GM12878 (cell line): ENCODE results near the gene MPC1. TPM values are rescaled to one million over a fixed set of nuclear protein-coding genes. Genes with fewer than 3 reads are reported as not detected.

Source experiments
- ATAC-seq: fragments of 200-7000 bp; cut with Tn5 transposase; 3 replicates; pipeline ENCODE4 v1.9.1; 2020; ENCODE audit warnings: mild to moderate bottlenecking, moderate library complexity
- BruUV-seq: library from RNA; stranded (reverse); fragments of 400-500 nt; replicated peaks from 2 replicates; lab custom pipeline; 2021; lab: Mats Ljungman, UMichigan
- CTCF ChIA-PET: fragments of 300-600 bp; sonication (Branson Sonifier 250); formaldehyde crosslinking; extraction: SDS; loops from one replicate; lab custom pipeline; 2021; ENCODE audit warnings: inconsistent platforms; lab: Yijun Ruan, JAX
- POLR2A ChIA-PET: fragments of 350-600 bp; formaldehyde crosslinking; extraction: SDS; loops from one replicate; lab custom pipeline; 2021; ENCODE audit warnings: inconsistent platforms; lab: Charles Lee
- RAD21 ChIA-PET: fragments of 300-600 bp; sonication (Branson Sonifier 250); formaldehyde crosslinking; loops from one replicate; lab custom pipeline; 2023; ENCODE audit warnings: antibody characterized with exemption; ENCODE audit not compliant: unreplicated experiment; lab: Charles Lee
- SMC1A ChIA-PET: fragments of 300-600 bp; sonication (Branson Sonifier 250); formaldehyde crosslinking; loops from one replicate; lab custom pipeline; 2023; ENCODE audit not compliant: unreplicated experiment, uncharacterized antibody; lab: Charles Lee
- DNase-seq: peaks from one replicate; pipeline ENCODE4 v3.0.0-alpha.2; 2011; ENCODE audit warnings: low read depth, low spot score
- FAIRE-seq: peaks from 3 replicates; lab custom pipeline; 2011; peaks lifted over from hg19 to GRCh38; lab: Jason Lieb, UNC
- H2AFZ ChIP-seq: 2 replicates; pipeline ENCODE4 v1.6.0; 2011; ENCODE audit warnings: low read depth, low read length, control low read depth; ENCODE audit not compliant: control insufficient read depth
- H3K27ac ChIP-seq: 2 replicates; pipeline ENCODE4 v1.5.1; 2011; ENCODE audit warnings: control low read depth; ENCODE audit not compliant: control insufficient read depth, insufficient read depth
- H3K27me3 ChIP-seq, 2 experiments: replicated peaks in 1 of 2; 2 replicates each; pipeline versions ENCODE4 v1.6.0 to v1.6.1; 2011; ENCODE audit warnings: low read length in 1 of 2; ENCODE audit not compliant: control insufficient read depth in 2 of 2, insufficient read depth in 2 of 2
- H3K36me3 ChIP-seq, 2 experiments: 2 replicates each; pipeline ENCODE4 v1.5.1; 2011; ENCODE audit warnings: low read length in 1 of 2; ENCODE audit not compliant: control insufficient read depth in 2 of 2, insufficient read depth in 2 of 2
- H3K4me1 ChIP-seq: 2 replicates; pipeline ENCODE4 v1.6.1; 2011; ENCODE audit warnings: mild to moderate bottlenecking, low read length, moderate library complexity, mixed read lengths; ENCODE audit not compliant: control insufficient read depth, insufficient read depth
- H3K4me2 ChIP-seq: 2 replicates; pipeline ENCODE4 v1.6.0; 2011; ENCODE audit warnings: control low read depth; ENCODE audit not compliant: control insufficient read depth, insufficient read depth
- H3K4me3 ChIP-seq: fragments of 200-600 bp; sonication (generic); 2 replicates; pipeline ENCODE4 v1.5.1; 2016
- H3K79me2 ChIP-seq: 2 replicates; pipeline ENCODE4 v1.6.0; 2011; ENCODE audit warnings: low read length; ENCODE audit not compliant: control insufficient read depth, insufficient read depth
- H3K9ac ChIP-seq: 2 replicates; pipeline ENCODE4 v1.8.0; 2011; ENCODE audit warnings: low read length, control low read depth, mixed read lengths; ENCODE audit not compliant: control insufficient read depth, insufficient read depth
- H3K9me3 ChIP-seq: replicated peaks from 3 replicates; pipeline ENCODE4 v1.5.1; 2011; ENCODE audit warnings: mild to moderate bottlenecking, low read length; ENCODE audit not compliant: control insufficient read depth, insufficient read depth
- H4K20me1 ChIP-seq: 2 replicates; pipeline ENCODE4 v1.6.0; 2011; ENCODE audit not compliant: control insufficient read depth, insufficient read depth
- MAX ChIP-seq: IDR thresholded peaks from 2 replicates; pipeline ENCODE4 v1.6.1; 2012; ENCODE audit warnings: low read depth, low read length, improper control_type of control experiment
- NFIC ChIP-seq: IDR thresholded peaks from 2 replicates; pipeline ENCODE4 v1.6.1; 2012; ENCODE audit warnings: low read depth, mild to moderate bottlenecking, inconsistent platforms, low read length, moderate library complexity
- PRDM15 ChIP-seq: fragments of 450-650 bp; formaldehyde crosslinking; IDR thresholded peaks from 2 replicates; pipeline ENCODE4 v1.4.0; 2020; ENCODE audit warnings: mild to moderate bottlenecking, moderate library complexity
- RUNX3 ChIP-seq: IDR thresholded peaks from 2 replicates; pipeline ENCODE4 v1.6.1; 2012; ENCODE audit warnings: low read length, inconsistent platforms
- SIN3A ChIP-seq: IDR thresholded peaks from 2 replicates; pipeline ENCODE4 v1.6.1; 2012; ENCODE audit warnings: low read depth, low read length, improper control_type of control experiment
- SPI1 ChIP-seq: IDR thresholded peaks from 2 replicates; pipeline ENCODE4 v1.6.1; 2011; ENCODE audit warnings: low read depth, mild to moderate bottlenecking, low read length, moderate library complexity, borderline replicate concordance; ENCODE audit not compliant: insufficient read depth
- SRF ChIP-seq, 2 experiments: IDR thresholded peaks; 2 replicates each; pipeline ENCODE4 v1.6.1; 2011; ENCODE audit warnings: low read depth in 2 of 2, low read length in 2 of 2, mild to moderate bottlenecking in 1 of 2, moderate library complexity in 1 of 2
- TCF12 ChIP-seq: IDR thresholded peaks from 2 replicates; pipeline ENCODE4 v1.6.1; 2011; ENCODE audit warnings: low read depth, mild to moderate bottlenecking, low read length
- WRNIP1 ChIP-seq: IDR thresholded peaks from 2 replicates; pipeline ENCODE4 v1.6.1; 2011; ENCODE audit warnings: low read depth, low read length, improper control_type of control experiment, borderline replicate concordance
- YBX1 ChIP-seq: fragments of 450-650 bp; IDR thresholded peaks from 2 replicates; pipeline ENCODE4 v1.6.1; 2016; ENCODE audit warnings: antibody characterized with exemption
- ZBTB4 ChIP-seq: fragments of 450-650 bp; formaldehyde crosslinking; IDR thresholded peaks from 2 replicates; pipeline ENCODE4 v1.4.0; 2022; ENCODE audit warnings: mild to moderate bottlenecking, moderate library complexity
- ZBTB40 ChIP-seq: fragments of 450-650 bp; IDR thresholded peaks from 2 replicates; pipeline ENCODE4 v1.6.1; 2016; ENCODE audit warnings: mild to moderate bottlenecking, moderate library complexity, borderline replicate concordance
- WGBS: methylation state at CpG from one replicate; pipeline ENCODE4 v1.1.6; 2016; ENCODE audit warnings: low lambda C conversion rate; ENCODE audit not compliant: insufficient replicate concordance, insufficient coverage; ENCODE audit errors: missing lambda C conversion rate; 5-methylcytosine and 5-hydroxymethylcytosine counted together
- in situ Hi-C: fragments of 300-500 bp; cut with MboI; formaldehyde crosslinking; loops from 9 replicates; pipeline ENCODE4 v1.14.3; 2018; ENCODE audit warnings: mixed read lengths
- intact Hi-C: fragments of 100-400 bp; cut with micrococcal nuclease; formaldehyde crosslinking; loops from one replicate; pipeline ENCODE4 v1.14.2; 2022; ENCODE audit not compliant: unreplicated experiment
- polyA plus RNA-seq, 11 experiments: library from polyadenylated mRNA; depleted of rRNA in 4 of 11; unstranded in 6 of 11; stranded (reverse) in 5 of 11; fragments of >200 nt; fragmentation: Nextera tagmentation in 4 of 11; fragmentation: Illumina TruSeq in 1 of 11; extraction: Ambion mirVana in 4 of 11; extraction: Trizol in 1 of 11; gene quantifications; 1 replicate in 1 of 11; 2 replicates in 10 of 11; pipeline versions ENCODE4 v1.2.1 to v1.2.3, GENCODE V29; 2011 to 2016; ENCODE audit warnings: inconsistent platforms in 2 of 11, missing spikeins in 2 of 11, low read depth in 1 of 11
- total RNA-seq, 4 experiments: library from RNA; depleted of rRNA in 3 of 4; stranded (reverse); fragments of >200 nt in 3 of 4; fragmentation: Illumina TruSeq in 1 of 4; extraction: Trizol in 1 of 4; gene quantifications; 2 replicates each; pipeline versions ENCODE4 v1.2.1 to v1.2.3, GENCODE V29; 2013 to 2021

Gene MPC1
- total and polyA plus RNA-seq, 10 of the 15 experiments (the other 5 are each of a cell fraction or from before 2014, with no cell fraction given), result 53.2 to 177 (median 78.8) TPM

- FAIRE-seq (no peak), DNase-seq (no peak), ATAC-seq (no peak)
- intact Hi-C loops (loop anchor here (10.0 kb wide), 1 partner anchor 808 kb away; the partner anchor contains the start of gene GPR31), in situ Hi-C loops (no loop called here)
- ChIA-PET CTCF (interaction anchor here (0.7 to 1.7 kb wide), 4 partner anchors 11 to 35 kb away, joined by 3 to 7 read pairs (median 4); no protein-coding TSS in a partner anchor), RAD21 (interaction anchor here (1.1 to 1.5 kb wide), 2 partner anchors 11 to 35 kb away, joined by 3 to 4 read pairs; no protein-coding TSS in a partner anchor), POLR2A (no interaction called here), SMC1A (interaction anchor here (0.7 kb wide), 1 partner anchor 12 kb away, joined by 3 read pairs; no protein-coding TSS in a partner anchor)
- H3K27ac ChIP-seq, result no peak overlapping the region
- no peak overlapping the region for H2AFZ ChIP-seq
- H4K20me1 ChIP-seq, result no peaks in the 10 kb centered on the region
- 0 out of 2 replicates have a peak, but pooled peaks cover 3% of the 10 kb centered on the region for H3K4me1 ChIP-seq
- peaks cover 3% of the 10 kb centered on the region; the same call in 2 of the 3 replicates for H3K9me3 ChIP-seq
- H3K36me3 ChIP-seq, result no peaks in the 10 kb centered on the region
- H3K4me2 ChIP-seq, result no peak overlapping the region
- no peaks in the 10 kb centered on the region for H3K27me3 ChIP-seq
- no peak overlapping the region for H3K9ac ChIP-seq
- 91% methylated on average over 3 of the region's 3 CpGs for WGBS
- H3K4me3 ChIP-seq, result no peak overlapping the region
- BruUV-seq, result no TSS peak
- H3K79me2 ChIP-seq, result peaks cover 19% of the 10 kb centered on the region
- no peak for TF ChIP-seq WRNIP1
- no peak for TF ChIP-seq SRF (IDR thresholded peaks at IDR 0.05; ENCODE audit: low read depth in 2 of 2, low read length in 2 of 2)
- no peak for TF ChIP-seq ZBTB40
- no peak for TF ChIP-seq MAX
- TF ChIP-seq ZBTB4 (CRISPR knock-in tag), result no peak
- no peak for TF ChIP-seq SIN3A
- no peak for TF ChIP-seq RUNX3
- no peak for TF ChIP-seq TCF12
- no peak for TF ChIP-seq SPI1
- no peak for TF ChIP-seq YBX1
- TF ChIP-seq PRDM15 (CRISPR knock-in tag), result no peak
- TF ChIP-seq NFIC, result no peak
Measured at GRCh38 chr6:166346449-166346848, 36.3 kb downstream of the MPC1 start.
